ENCODE data around the gene LAMB3.

Gene LAMB3

DNA sequence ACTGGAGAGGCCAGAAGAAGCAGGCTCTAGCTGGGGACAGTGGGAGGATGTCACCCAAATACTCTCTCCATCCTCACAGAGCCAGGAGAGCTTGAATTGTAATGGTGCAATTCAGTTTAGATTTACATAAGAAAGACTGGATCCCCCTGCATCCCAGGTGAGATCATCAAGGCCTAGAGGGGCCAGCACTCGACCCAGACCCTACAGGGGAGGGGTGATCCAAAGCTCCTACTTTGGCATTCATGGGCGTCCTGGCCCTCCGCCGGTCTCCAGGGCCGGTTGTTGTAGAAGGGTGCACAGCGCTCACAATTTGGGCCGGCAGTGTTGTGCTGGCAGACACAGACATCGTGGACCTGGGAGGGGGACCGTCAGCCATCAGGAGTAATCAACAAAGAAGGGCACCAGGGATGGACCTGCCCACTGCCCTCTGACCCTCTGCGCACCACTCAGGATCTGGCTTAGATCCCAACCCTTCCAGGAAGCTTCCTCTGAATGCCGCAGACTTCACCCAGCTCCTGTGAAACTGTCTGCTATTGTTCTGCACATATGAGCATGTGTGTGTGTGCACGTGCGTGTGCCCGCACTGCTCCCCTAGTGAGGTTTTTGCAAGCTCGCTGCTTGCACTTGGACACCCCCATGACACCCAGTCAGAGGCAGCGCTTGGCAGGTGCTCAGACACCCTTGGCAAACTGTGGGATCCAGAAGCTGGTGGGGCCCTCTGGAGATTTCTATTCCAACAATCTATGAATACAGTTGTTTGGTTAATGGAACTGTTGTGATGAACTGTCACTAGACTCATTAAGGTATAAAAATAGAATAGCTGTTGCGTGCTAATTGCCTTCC lies 21.6 kb downstream of the LAMB3 start:
- DNase-seq (no peak), ATAC-seq (no peak)
- H3K36me3 Mint-ChIP-seq (ENCODE audit: low read depth) = no peaks in the 10 kb centered on the region
- peaks cover 9% of the 10 kb centered on the region for H3K4me1 Mint-ChIP-seq
- no peak overlapping the region for H3K4me3 Mint-ChIP-seq
- H3K27ac Mint-ChIP-seq = no peak overlapping the region
- H3K9me3 Mint-ChIP-seq = no peaks in the 10 kb centered on the region
- H3K27me3 Mint-ChIP-seq = no peaks in the 10 kb centered on the region

DNA sequence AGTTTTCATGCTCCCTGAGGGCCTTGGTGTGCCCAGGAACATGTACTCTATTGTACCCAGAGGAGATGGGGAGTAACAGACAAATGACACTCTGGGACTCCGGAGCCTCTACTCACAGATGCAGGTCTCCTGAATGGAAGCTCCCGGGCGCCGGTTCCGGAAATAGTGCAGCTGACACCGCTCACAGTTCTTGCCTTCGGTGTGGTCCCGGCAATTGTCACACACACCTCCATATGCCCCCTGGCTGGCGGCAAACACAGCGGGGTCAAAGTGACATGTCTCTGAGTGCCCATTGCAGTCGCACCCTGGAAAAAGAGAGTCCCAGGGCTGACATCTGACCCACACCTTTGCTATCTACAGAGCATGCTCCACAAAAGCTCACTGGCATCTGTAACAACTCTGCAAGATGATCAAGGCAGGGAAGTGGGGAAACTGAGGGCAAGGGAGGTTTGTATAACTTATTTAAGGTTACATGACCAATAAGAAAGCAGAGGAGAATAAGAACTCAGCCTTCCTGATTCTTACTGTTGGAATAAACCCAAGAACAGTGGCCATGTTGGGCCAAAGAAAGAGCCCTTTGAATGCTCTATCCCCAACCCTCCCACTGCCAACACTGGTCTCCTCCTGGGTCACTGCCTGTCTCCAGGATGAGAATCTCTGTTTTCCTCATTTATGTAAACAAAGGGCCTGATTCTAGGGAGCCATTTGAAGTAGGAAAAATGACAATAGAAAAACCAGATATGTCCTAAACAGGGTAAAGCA lies 22.4 kb downstream of the LAMB3 start:
- Mint-ChIP-seq H3K36me3 (ENCODE audit: low read depth) (no peaks in the 10 kb centered on the region), H3K9me3 (no peaks in the 10 kb centered on the region), H3K27me3 (no peaks in the 10 kb centered on the region), H3K4me3 (no peak overlapping the region), H3K4me1 (peaks cover 9% of the 10 kb centered on the region), H3K27ac (no peak overlapping the region)
- ATAC-seq (no peak), DNase-seq (no peak)

GRCh38 chr1:209628618-209629299 lies 23.5 kb downstream of the LAMB3 start:
- no peaks in the 10 kb centered on the region for H3K36me3 Mint-ChIP-seq (ENCODE audit: low read depth)
- DNase-seq = no peak
- no peaks in the 10 kb centered on the region for H3K27me3 Mint-ChIP-seq
- peaks cover 6% of the 10 kb centered on the region for H3K4me1 Mint-ChIP-seq
- no peak for ATAC-seq
- H3K4me3 Mint-ChIP-seq = no peak overlapping the region
- no peak overlapping the region for H3K27ac Mint-ChIP-seq
- no peaks in the 10 kb centered on the region for H3K9me3 Mint-ChIP-seq

DNA sequence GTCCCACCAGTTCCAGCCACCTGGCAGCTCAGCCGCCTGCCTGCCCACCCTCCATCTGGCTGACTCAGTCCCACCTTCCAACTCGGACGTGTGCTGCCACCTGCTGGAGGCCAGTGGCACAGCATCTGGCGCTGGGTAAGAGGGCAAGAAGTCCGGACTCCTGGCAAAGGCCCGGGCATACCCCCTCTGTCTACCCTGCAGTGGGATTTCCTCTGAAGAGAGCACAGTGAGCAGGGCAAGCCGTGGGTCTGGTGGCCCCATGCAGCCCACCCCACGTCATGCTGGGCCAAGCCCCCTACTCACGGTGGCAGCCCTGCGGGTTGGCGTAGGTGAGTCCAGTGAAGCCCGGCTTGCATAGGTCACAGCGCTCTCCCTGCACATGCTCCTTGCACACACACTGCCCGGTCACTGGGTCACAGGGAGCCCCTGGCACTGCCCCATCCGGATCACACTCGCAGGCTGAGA lies 24.5 kb downstream of the LAMB3 start:
- Mint-ChIP-seq H3K9me3 (no peaks in the 10 kb centered on the region), H3K27ac (no peak overlapping the region), H3K4me1 (peaks cover 6% of the 10 kb centered on the region), H3K36me3 (ENCODE audit: low read depth) (no peaks in the 10 kb centered on the region), H3K27me3 (no peaks in the 10 kb centered on the region), H3K4me3 (no peak overlapping the region)
- DNase-seq = peak; percentile 88
- peak; percentile 85 for ATAC-seq

DNA sequence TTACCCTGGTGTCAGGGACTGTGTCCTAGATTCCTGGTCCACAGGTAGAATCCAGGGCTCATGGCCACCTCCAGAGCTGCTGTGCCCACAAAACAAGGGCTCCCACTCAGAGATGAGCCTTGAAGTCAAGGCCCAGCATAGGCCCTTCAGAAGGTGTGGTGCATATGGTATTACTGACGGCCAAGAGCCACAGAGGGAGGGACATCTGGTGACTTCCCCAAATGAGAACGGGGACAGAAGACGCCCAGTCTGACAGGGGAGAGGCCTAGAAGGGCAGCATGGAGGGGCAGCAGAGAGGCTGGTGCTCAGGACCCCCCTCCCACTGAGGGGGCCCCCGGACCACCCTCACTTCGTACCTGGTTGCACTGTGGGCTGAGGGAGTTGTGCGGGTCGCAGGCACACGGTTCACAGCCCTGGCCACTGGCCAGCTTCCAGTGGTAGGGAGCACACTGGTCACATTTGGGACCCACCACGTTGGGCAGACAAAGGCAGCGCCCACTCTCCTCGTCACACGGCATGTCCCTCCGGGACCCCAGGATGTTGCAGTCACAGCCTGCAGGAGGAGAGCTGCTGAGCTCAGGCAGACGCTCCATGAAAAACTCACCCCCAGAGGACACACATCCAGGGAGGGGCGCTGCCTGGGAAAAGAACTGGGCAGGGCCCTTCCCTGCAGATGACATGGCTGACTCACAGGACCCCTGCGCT lies 25.0 kb downstream of the LAMB3 start:
- Mint-ChIP-seq H3K4me3 (no peak overlapping the region), H3K9me3 (no peaks in the 10 kb centered on the region), H3K4me1 (peaks cover 6% of the 10 kb centered on the region), H3K36me3 (ENCODE audit: low read depth) (no peaks in the 10 kb centered on the region), H3K27ac (no peak overlapping the region), H3K27me3 (no peaks in the 10 kb centered on the region)
- ATAC-seq (no peak), DNase-seq (no peak)

DNA sequence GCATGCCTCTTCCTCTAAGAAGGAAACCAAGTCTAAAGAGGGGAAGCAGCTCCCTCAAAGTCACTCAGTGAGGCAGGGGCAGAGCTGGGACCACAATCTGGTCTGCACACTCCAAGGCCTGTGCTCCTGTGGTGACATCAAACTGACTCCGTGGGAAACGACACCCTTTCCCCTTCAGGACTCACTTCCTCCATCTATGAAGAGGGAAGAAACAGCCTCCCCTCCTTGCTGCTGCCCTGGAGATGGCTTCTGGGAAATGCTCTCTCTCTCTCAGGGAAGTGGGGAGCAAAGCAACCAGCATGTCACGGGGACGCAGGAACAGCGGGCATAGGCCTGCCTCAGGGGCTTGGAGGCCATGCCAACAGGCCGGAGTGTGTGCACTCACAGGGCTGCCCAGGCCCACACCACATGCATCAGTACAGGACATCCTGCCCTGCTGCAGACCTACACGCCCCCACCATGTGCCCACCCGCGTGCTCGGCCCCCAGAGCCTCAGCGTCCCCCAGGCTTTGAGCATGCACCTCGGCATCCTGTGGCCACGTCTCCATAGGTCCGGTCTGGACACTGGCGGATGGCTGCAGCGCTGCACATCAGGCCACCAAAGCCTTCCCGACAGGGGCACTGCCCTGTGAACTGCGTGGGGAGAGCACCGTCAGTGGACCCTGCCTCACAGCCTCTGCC lies 25.7 kb downstream of the LAMB3 start:
- DNase-seq (no peak), ATAC-seq (no peak)
- H3K4me3 Mint-ChIP-seq = no peak overlapping the region
- H3K27ac Mint-ChIP-seq = no peak overlapping the region
- H3K27me3 Mint-ChIP-seq = no peaks in the 10 kb centered on the region
- H3K4me1 Mint-ChIP-seq = peaks cover 6% of the 10 kb centered on the region
- no peaks in the 10 kb centered on the region for H3K36me3 Mint-ChIP-seq (ENCODE audit: low read depth)
- H3K9me3 Mint-ChIP-seq = no peaks in the 10 kb centered on the region

DNA sequence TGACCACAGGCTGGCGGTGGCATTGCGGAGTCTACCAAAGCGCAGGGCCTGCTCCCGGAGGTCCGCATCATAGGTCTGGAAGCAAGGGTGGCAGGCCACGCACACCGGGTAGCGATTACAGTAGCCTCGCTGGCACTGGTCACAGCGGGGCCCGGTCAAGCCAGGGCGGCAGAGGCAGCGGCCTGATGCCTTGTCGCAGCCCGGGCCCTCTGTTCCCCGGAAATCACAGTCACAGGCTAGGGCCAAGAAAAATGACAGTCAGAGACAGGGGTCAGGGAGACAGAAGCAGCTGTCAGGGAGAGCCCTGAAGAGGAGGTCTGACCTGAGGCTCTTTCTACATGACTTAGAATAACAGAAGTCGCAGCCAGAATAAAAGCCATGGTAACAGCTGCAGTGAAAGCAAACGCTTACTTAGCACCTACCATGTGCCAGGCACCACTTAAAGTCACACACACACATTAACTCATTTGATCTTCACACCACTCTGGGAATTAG lies 26.4 kb downstream of the LAMB3 start:
- no peaks in the 10 kb centered on the region for H3K27me3 Mint-ChIP-seq
- ATAC-seq = no peak
- H3K4me3 Mint-ChIP-seq = no peak overlapping the region
- no peaks in the 10 kb centered on the region for H3K36me3 Mint-ChIP-seq (ENCODE audit: low read depth)
- H3K27ac Mint-ChIP-seq = no peak overlapping the region
- H3K9me3 Mint-ChIP-seq = no peaks in the 10 kb centered on the region
- no peak for DNase-seq
- H3K4me1 Mint-ChIP-seq = peaks cover 6% of the 10 kb centered on the region

DNA sequence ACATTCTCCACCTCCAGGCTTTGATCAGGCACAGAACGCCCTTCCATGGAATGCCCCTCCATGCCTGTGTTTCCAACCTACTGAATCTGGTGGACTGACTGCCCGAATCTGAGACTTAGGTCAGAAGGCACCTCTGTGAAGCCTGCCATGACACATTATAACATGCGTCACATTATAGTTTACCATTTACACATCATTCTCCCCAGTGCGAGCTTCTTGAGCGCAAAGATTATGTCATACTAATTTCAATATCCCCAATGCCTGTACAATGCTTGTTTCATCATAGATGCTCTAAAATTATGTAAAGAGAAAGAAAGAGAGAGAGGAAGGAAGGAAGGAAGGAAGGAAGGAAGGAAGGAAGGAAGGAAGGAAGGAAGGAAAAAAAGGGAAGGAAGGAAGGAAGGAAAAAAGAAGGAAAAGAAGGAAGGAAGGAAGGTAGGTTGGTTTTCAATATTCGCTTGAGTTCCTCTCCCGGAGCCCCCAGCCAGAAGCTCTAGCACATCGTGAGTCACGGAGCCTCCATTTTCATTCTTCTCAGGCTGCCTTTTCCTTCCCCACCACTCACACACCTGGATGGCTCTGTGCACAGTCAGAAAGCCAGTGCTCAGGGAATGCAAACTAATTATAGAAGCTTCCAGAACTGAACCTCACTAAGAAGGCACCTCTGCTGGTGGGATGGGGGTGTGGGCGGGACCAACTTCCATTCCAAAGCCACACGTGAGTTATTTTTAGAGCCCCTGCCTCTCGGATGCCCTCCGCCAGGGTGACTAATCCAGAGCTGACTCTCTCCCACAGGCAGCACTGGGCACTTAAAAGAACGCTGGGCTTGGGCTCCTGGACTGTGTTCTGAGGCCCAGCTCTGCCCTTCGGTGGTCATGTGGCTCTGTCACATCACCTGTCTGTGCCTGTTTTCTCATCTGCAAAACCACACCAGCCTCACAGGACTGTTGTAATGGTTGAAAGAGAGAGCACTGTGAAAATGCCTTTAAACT lies 27.4 kb downstream of the LAMB3 start:
- Mint-ChIP-seq H3K36me3 (ENCODE audit: low read depth) (no peaks in the 10 kb centered on the region), H3K4me3 (no peak overlapping the region), H3K4me1 (peaks cover 6% of the 10 kb centered on the region), H3K27me3 (no peaks in the 10 kb centered on the region), H3K9me3 (no peaks in the 10 kb centered on the region), H3K27ac (no peak overlapping the region)
- ATAC-seq (no peak), DNase-seq (no peak)

DNA sequence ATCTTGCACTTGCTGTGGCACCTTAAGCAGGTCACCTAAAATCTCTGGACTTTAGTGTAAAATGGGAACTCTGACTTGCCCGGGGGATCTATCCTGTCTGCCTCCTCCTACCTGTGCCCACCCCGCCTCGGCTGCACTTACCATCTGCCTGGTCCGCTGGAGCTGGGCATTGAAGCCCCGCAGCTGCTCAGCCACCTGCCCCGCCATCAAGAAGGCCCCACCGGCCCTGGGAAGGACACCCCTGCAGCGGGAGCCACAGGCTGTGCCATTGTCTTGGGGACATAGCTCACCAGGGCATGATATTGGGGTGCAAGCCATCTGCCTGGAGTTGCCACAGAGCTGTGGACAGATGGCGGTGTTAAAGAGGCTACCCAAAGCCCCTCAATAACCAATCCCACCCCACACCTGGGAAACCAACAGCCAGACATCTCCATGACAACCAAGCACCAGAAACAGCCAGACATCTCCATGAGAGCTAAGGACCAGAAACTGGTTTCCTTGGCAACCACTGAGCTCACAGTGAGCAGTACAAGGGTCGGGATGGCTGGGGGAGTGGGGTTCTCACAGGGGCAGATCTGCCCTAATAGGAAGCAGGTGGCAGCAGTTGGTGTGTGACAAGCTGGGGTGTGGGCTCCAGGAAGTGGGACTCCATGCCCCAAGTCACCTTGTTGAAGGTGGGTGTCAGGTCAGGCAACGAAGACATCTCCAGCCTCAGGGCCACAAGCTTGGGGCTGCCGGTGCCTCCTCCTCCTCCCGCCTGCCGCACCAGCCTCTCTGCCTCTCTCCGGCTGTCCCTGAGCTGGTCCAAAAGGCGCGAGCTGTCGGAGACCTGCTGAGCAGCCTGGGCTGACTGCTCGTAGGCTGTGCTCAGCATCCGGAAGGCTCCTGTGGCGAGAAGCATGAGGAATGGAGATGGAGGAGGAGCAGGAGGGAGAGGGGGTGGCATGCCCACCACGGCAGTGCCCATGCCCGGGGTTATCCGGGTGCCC lies 29.1 kb downstream of the LAMB3 start:
- ATAC-seq = no peak
- Mint-ChIP-seq H3K27me3 (no peaks in the 10 kb centered on the region), H3K4me1 (no peaks in the 10 kb centered on the region), H3K27ac (no peak overlapping the region), H3K9me3 (no peaks in the 10 kb centered on the region), H3K4me3 (no peak overlapping the region), H3K36me3 (ENCODE audit: low read depth) (no peaks in the 10 kb centered on the region)
- DNase-seq = no peak

DNA sequence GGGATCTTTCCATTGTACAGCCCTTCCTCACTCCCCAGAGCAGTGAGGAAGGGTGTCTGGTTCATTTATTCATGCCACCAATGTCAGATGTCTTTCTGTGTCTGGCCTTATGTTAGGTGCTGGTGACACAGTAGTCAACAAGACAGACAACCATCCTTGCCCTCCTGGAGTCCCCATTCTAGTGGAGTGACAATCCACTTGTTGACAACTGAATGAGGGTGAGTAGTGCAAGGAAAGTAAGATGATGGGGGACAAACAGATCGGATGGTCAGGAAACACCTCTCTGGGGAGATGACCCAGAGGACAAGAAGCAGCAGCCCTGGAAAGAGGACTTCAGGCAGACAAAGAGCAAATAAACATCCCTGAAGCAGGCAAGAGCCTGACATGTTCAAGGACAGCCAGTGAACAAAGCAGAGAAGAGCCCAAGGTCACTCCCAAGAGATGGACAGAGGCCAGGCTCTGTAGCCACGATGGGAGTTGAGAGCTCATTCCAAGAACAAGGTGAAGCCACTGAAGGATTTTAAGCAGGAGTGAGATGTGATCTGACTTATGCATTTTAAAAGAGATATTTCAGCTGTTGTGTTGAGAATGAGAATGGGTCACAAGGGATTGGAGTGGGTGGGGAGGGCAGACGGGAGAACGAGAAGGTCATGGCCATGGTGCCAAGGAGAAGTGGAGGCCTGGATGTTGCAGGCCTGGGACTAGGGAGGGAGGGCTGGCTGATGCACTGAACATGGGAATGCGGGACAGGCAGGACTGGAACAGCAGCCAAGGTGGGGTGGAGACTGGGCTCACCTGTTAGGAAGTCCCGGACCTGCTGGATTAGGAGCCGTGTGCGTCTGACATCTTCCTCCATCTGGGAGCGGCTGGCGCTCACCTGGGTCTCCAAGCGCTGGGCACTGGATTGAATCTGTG lies 30.2 kb downstream of the LAMB3 start:
- ATAC-seq = no peak

GRCh38 chr1:209621286-209621685 lies 30.9 kb downstream of the LAMB3 start:
- Mint-ChIP-seq H3K4me3 (no peak overlapping the region), H3K27ac (no peak overlapping the region), H3K9me3 (no peaks in the 10 kb centered on the region), H3K36me3 (ENCODE audit: low read depth) (no peaks in the 10 kb centered on the region), H3K27me3 (no peaks in the 10 kb centered on the region), H3K4me1 (no peaks in the 10 kb centered on the region)
- DNase-seq (no peak), ATAC-seq (no peak)

More for the DNA sequence above, 30.2 kb downstream of the LAMB3 start:
- no peaks in the 10 kb centered on the region for H3K4me1 Mint-ChIP-seq
- no peak overlapping the region for H3K27ac Mint-ChIP-seq
- H3K36me3 Mint-ChIP-seq (ENCODE audit: low read depth) = no peaks in the 10 kb centered on the region
- no peaks in the 10 kb centered on the region for H3K27me3 Mint-ChIP-seq
- no peak for DNase-seq
- H3K9me3 Mint-ChIP-seq = no peaks in the 10 kb centered on the region
- H3K4me3 Mint-ChIP-seq = no peak overlapping the region

Measured in activated naive CD8-positive, alpha-beta T cell treated with anti-CD3 and anti-CD28 coated beads, Interleukin-2, amount 50 U/mL, for 24 hours (primary cell).